T-helper 1 cell treated with Interleukin-12 subunit alpha and Interleukin-12 subunit beta and Interleukin-4 antibody, amounts not matched to agents 30 ng/mL and 1 ng/mL, for 36 hours (primary cell): Measurements from ENCODE around the gene SH3D19. TPM values are rescaled to one million over a fixed set of nuclear protein-coding genes. Genes with fewer than 3 reads are reported as not detected.
"Not testable (repeated sequence)": the region's sequence is repeated elsewhere in the genome, so short reads cannot be mapped to it uniquely, and the experiment has no call there.

Source experiments
- intact Hi-C: fragments of 100-400 bp; cut with micrococcal nuclease; formaldehyde crosslinking; loops from one replicate; pipeline ENCODE4 v1.15.1; 2024
- total RNA-seq: library from RNA; stranded (reverse); gene quantifications from 2 replicates; pipeline ENCODE4 v1.2.3, GENCODE V29; 2022

SH3D19 gene
- total RNA-seq, 1 donor from 2014 or later: not detected

GRCh38 chr4:151158979-151159378 is 166.4 kb downstream of the SH3D19 start:
- intact Hi-C loops: no loop called here

GRCh38 chr4:151157543-151157942 is 167.9 kb downstream of the SH3D19 start:
- intact Hi-C loops: no loop called here

GRCh38 chr4:151153585-151153984 is 171.8 kb downstream of the SH3D19 start:
- intact Hi-C loops: no loop called here

- intact Hi-C loops: no loop called here
These were observed 173.4 kb downstream of the SH3D19 start for GRCh38 chr4:151152028-151152427.

GRCh38 chr4:151150821-151151580 is 174.4 kb downstream of the SH3D19 start:
- intact Hi-C loops: no loop called here

- intact Hi-C loops: no loop called here
These were observed 177.1 kb downstream of the SH3D19 start for GRCh38 chr4:151148261-151148660.

- intact Hi-C loops: no loop called here
These were observed 178.4 kb downstream of the SH3D19 start for GRCh38 chr4:151147000-151147399.

GRCh38 chr4:151144329-151145072 is 180.9 kb downstream of the SH3D19 start:
- intact Hi-C loops: no loop called here

- intact Hi-C loops: no loop called here
These were observed 181.6 kb downstream of the SH3D19 start for GRCh38 chr4:151143811-151144210.

- intact Hi-C loops: no loop called here
These were observed 182.2 kb downstream of the SH3D19 start for GRCh38 chr4:151143162-151143561.

GRCh38 chr4:151142758-151143157 is 182.6 kb downstream of the SH3D19 start:
- intact Hi-C loops: no loop called here

GRCh38 chr4:151139814-151140213 is 185.6 kb downstream of the SH3D19 start:
- intact Hi-C loops: no loop called here

- intact Hi-C loops: not testable (repeated sequence)
These were observed 189.4 kb downstream of the SH3D19 start for GRCh38 chr4:151136048-151136447.

GRCh38 chr4:151133311-151133710 is 192.1 kb downstream of the SH3D19 start:
- intact Hi-C loops: no loop called here

- intact Hi-C loops: no loop called here
These were observed 195.6 kb downstream of the SH3D19 start for GRCh38 chr4:151129796-151130195.

- intact Hi-C loops: loop anchor here (1.0 to 5.0 kb wide), 9 partner anchors 18 to 1618 kb away; partner anchors contain the start of genes FHIP1A, GATB and RPS3A
These were observed 207.9 kb downstream of the SH3D19 start for GRCh38 chr4:151117371-151117962.

- intact Hi-C loops: loop anchor here (5.0 kb wide), 2 partner anchors 292 to 1387 kb away; partner anchors contain the start of gene FHIP1A
These were observed 210.4 kb downstream of the SH3D19 start for GRCh38 chr4:151114986-151115385.

GRCh38 chr4:151114338-151114737 is 211.1 kb downstream of the SH3D19 start:
- intact Hi-C loops: no loop called here

- intact Hi-C loops: no loop called here
These were observed 215.2 kb downstream of the SH3D19 start for GRCh38 chr4:151110236-151110635.

- intact Hi-C loops: no loop called here
These were observed 218.3 kb downstream of the SH3D19 start for GRCh38 chr4:151107063-151107462.

GRCh38 chr4:151105454-151106032 is 219.9 kb downstream of the SH3D19 start:
- intact Hi-C loops: no loop called here

GRCh38 chr4:151104621-151105020 is 220.8 kb downstream of the SH3D19 start:
- intact Hi-C loops: no loop called here
